PC-9 (cell line): ENCODE results near the gene COPA.

Source experiments
- EZH2 ChIP-seq: fragments of 200-600 bp; sonication (generic); IDR thresholded peaks from 2 replicates; pipeline ENCODE4 v1.8.0; 2017; ENCODE audit warnings: antibody characterized with exemption, low read depth
- TF ChIP-seq, protein P1 (sequence below): fragments of 200-600 bp; sonication (generic); conservative IDR thresholded peaks from 2 replicates; pipeline ENCODE4 v1.6.1; 2017; ENCODE audit warnings: mixed run types, antibody characterized with exemption, mild to moderate bottlenecking, moderate library complexity

DNA sequence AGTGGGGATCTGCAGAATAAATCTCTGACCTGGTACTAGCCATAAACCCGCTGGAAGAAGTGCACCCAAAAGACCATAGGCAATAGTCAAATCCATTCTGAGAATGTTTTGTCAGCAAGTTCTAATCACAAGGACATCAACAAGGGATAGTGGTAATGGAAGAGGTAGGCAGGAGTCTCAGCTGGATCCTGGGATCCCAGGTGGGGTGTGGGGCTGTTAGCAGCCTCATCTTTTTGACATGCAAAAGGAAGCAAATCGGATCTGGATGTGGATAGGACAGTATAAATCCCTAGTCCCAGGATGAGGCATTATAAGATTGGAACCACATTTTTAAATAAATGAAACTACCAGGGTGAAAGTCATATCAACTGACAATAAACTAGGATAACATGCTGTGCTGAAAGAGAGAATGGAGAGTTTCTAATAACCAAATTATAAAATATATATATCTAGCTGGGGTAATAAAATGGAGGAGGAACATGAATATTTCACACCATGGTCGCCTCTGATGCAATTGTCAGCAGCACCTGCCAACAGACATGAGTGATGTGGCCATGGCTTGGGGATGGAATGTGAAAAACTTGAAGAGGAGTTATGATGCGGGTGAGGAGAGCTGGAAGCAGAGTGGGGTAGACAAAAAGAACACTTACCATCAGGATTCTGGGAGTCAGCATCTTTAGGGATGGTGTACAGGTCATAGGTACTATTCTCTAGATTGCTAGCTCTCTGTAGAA lies 34.4 kb downstream of the COPA start:
- TF ChIP-seq, protein P1, sequence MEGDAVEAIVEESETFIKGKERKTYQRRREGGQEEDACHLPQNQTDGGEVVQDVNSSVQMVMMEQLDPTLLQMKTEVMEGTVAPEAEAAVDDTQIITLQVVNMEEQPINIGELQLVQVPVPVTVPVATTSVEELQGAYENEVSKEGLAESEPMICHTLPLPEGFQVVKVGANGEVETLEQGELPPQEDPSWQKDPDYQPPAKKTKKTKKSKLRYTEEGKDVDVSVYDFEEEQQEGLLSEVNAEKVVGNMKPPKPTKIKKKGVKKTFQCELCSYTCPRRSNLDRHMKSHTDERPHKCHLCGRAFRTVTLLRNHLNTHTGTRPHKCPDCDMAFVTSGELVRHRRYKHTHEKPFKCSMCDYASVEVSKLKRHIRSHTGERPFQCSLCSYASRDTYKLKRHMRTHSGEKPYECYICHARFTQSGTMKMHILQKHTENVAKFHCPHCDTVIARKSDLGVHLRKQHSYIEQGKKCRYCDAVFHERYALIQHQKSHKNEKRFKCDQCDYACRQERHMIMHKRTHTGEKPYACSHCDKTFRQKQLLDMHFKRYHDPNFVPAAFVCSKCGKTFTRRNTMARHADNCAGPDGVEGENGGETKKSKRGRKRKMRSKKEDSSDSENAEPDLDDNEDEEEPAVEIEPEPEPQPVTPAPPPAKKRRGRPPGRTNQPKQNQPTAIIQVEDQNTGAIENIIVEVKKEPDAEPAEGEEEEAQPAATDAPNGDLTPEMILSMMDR = no peak
- no peak for TF ChIP-seq EZH2
